Stimulated activated CD8-positive, alpha-beta memory T cell treated with anti-CD3 and anti-CD28 coated beads, Interleukin-12 subunit alpha, Interleukin-12 subunit beta, amount 100 ng/mL, for 4 hours (primary cell): ENCODE results near the gene SCP2.
"Not testable (repeated sequence)": the region's sequence is repeated elsewhere in the genome, so short reads cannot be mapped to it uniquely, and the experiment has no call there.

Experiments used
- DNase-seq: peaks from one replicate; pipeline ENCODE4 v3.0.0-alpha.2; 2020; ENCODE audit warnings: low read depth

Gene SCP2

DNA sequence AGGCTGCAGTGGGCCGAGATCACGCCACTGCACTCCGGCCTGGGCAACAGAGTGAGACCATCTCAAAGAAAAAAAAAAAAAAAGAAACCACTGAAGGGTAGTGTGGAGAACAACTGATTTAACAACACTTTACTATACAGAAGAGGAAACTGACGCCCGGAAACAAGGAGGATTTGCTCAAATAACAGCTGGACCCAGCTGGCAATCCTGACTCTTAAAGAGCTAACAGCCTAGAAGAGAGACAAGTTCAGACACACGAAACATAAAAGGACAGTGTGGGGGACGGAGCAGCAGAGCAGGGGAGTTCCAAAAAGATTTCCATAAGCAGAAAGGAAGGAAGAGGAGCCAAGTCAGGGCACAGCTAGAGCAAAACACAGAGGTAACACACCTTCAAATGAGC is 9.9 kb upstream of the SCP2 start:
- DNase-seq = no peak

- DNase-seq = no peak
Observed at GRCh38 chr1:52917581-52917980, 9.5 kb upstream of the SCP2 start.

- no peak for DNase-seq
Observed at GRCh38 chr1:52918201-52918600, 8.9 kb upstream of the SCP2 start.

GRCh38 chr1:52919051-52919722 is 7.9 kb upstream of the SCP2 start:
- DNase-seq = no peak

GRCh38 chr1:52919723-52920483 is 7.2 kb upstream of the SCP2 start:
- DNase-seq = no peak

GRCh38 chr1:52920791-52921291 is 6.2 kb upstream of the SCP2 start:
- no peak for DNase-seq

GRCh38 chr1:52925571-52926005 is 1.5 kb upstream of the SCP2 start:
- no peak for DNase-seq

DNA sequence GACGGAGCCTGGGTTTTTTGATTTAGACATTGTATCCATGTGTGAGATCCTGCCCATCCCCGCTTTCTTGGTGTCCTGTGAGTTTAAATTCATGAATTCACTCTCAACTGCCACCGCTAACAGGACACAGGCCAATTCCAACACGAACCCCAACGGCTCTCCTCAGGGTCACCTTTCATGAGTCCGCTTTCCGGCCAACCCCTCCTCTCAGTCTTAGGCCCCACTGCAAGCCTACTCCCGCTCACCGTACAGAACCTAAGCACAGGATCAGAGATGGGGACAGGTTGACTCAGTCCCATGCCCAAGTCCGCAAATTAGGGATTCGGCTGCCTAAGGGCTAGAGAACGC is 238 bp upstream of the SCP2 start:
- DNase-seq = no peak

GRCh38 chr1:52928015-52928404 is 934 bp downstream of the SCP2 start:
- DNase-seq = no peak

- DNase-seq = no peak
Observed at GRCh38 chr1:52929019-52929418, 1.9 kb downstream of the SCP2 start.

DNA sequence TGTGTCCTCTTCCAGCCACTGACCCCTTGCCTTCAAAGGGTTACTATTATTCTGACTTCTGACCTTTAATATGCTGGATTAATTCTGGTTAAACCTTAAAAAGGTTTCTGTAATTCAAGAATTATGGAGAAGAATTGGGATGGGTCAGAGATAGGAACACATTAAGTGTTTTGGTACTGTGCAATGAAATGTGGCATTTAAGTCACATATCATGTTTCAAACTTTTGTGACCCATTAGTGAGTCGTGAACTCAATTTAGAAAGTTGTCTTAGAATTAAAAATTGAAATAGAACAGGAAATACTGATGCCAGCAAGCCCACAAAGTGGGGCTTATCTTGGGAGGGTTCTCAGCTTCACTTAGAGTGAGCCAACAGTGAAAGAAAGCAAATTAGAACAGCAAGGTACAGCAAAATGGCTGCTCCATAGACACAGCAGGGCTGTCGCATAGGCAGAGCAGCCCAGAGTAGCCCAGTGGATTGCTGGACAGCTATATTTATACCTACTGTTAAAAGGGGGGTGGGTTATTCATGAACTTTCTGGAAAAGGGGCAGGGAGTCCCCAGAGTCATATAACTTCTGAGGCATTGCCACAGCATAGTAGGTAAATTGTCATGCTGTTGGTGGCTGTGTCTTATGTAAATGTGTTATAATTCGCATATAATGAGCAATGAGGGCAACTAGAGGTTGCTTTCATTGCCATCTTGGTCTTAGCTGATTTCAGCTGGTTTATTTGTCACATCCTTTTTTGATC is 10.5 kb downstream of the SCP2 start:
- DNase-seq = no peak

GRCh38 chr1:52938183-52938451 is 11.0 kb downstream of the SCP2 start:
- DNase-seq = no peak

DNA sequence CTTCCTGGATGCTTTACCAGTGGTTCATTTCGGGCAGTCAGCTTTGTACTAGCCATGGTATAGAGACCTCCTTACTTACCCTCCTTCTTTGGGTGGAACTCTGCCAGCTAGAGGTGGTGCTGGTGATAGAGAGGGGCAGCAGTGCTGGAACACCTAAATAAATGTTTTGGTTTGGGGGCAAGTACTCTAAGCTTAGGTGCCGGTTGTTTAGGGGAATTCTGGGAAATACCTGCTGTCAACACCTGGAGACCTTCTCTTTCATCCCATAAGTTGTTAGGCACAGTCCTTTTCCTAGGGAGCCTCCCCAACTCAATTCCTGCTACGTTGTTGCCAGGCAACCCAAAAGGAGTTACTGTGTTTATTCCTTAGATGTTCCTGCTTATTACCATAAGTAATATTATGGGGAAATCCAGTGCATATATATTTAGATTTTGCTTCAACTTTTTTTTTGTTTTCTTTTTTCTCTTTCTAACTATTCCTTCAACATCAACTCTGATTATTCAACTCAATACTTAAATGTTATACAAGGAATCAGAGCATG is 16.9 kb downstream of the SCP2 start:
- DNase-seq = no peak

DNA sequence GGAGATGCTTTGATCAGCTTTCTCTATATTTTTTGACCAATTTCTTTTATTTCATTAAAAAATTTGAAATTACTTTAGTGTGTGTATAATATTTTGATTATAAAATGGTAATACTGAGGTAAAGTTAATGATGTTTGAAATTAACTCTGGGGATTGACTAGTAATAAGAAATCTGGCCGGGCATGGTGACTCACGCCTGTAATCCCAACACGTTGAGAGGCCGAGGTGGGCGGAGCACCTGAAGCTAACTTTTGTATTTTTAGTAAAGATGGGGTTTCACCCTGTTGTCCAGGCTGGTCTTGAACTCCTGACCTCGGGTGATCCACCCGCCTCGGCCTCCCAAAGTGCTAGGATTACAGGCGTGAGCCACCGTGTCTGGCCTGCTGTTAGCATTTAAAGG is 17.5 kb downstream of the SCP2 start:
- no peak for DNase-seq

DNA sequence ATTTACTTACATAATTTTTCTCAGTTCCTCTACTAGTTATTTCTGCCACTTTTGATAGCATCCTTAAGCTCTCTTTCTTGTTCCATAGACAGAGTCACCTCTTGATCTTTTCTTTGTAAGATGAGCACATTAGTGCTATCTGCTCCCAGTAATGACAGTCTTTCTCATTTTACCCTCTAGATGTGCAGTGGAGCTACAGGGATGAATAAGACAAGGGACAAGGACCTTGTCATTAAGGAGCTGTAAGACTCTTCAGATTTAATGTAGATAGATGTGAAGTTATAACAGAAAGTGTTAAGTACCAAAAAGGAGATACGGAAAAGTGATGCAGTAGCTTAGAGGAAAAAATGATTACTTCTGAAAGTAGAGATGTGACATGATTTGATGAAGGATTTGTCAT is 20.4 kb downstream of the SCP2 start:
- no peak for DNase-seq

DNA sequence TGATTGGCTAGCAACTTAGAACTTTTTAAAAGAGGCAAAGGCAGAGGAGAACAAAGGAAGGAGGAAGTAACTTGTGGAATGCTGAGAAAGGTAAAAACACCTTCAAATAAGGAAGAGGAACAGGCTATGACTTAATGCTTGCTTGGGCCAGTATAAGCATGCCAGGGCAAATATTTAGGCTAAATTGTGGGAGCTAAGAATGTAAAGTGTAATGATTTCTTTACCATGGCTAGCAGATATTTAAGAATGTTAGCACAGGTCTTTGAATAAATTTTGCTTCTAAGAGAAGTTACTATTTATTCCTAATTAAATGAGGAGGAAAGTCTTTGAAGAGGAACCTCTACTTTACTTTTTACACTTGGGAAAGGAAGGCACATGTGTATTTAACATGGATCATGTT is 22.5 kb downstream of the SCP2 start:
- DNase-seq = not testable (repeated sequence)

DNA sequence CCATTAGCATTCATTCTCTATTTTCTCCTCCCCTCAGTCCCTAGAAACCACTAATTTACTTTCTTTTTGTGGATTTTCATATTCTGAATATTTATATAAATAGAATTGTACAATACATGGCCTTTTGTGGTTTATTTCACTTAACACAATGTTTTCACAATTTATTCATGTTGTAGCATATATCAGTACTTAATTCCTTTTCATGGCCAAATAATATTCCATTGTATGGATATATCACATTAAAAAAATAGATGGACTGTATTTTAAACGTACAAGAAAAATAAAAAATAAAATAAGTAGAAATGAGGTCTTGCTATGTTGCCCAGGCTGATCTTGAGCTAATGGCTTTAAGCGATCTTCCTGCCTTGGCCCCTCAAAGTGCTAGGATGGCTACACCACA is 25.0 kb downstream of the SCP2 start:
- DNase-seq = no peak

GRCh38 chr1:52955129-52955970 is 28.3 kb downstream of the SCP2 start:
- DNase-seq = no peak

- no peak for DNase-seq
Observed at GRCh38 chr1:52963101-52963500, 36.0 kb downstream of the SCP2 start.

- no peak for DNase-seq
Observed at GRCh38 chr1:52967666-52968065, 40.6 kb downstream of the SCP2 start.

DNA sequence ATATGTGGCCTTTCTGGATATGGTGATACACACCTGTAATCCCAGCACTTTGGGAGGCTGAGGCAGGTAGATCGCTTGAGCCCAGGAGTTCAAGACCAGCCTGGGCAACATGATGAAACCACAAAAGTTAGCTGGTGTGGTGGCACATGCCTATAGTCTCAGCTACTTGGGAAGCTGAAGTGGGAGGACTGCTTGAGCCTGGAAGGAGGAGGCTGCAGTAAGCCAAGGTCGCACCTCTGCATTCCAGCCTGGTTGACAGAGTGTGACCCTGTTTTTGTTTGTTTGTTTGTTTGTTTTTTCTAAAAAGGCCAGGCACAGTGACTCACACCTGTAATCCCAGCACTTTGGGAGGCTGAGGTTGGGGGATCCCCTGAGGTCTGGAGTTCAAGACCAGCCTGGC is 42.2 kb downstream of the SCP2 start:
- DNase-seq = not testable (repeated sequence)

- no peak for DNase-seq
Observed at GRCh38 chr1:52970149-52970548, 43.1 kb downstream of the SCP2 start.
